Activated naive CD8-positive, alpha-beta T cell treated with anti-CD3 and anti-CD28 coated beads for 36 hours (primary cell): Measurements from ENCODE around the gene EFCC1. TPM values are rescaled to one million over a fixed set of nuclear protein-coding genes. Genes with fewer than 3 reads are reported as not detected.
A peak's percentile ranks its signal among the peaks of the same experiment; 100 is the strongest.
"Not testable (repeated sequence)": the region's sequence is repeated elsewhere in the genome, so short reads cannot be mapped to it uniquely, and the experiment has no call there.

ENCODE experiments used
- DNase-seq: peaks from one replicate; pipeline ENCODE4 v3.0.0; 2021
- H3K27ac Mint-ChIP-seq: one replicate; pipeline ENCODE4 v1.8.0; 2022; ENCODE audit warnings: mild to moderate bottlenecking, moderate library complexity, mixed read lengths
- H3K27me3 Mint-ChIP-seq: one replicate; pipeline ENCODE4 v1.8.0; 2022; ENCODE audit warnings: mild to moderate bottlenecking, mixed read lengths
- H3K36me3 Mint-ChIP-seq: one replicate; pipeline ENCODE4 v1.8.0; 2021; ENCODE audit warnings: mild to moderate bottlenecking, mixed read lengths
- H3K4me1 Mint-ChIP-seq: one replicate; pipeline ENCODE4 v1.8.0; 2021; ENCODE audit warnings: mixed read lengths
- H3K4me3 Mint-ChIP-seq: one replicate; pipeline ENCODE4 v1.8.0; 2022; ENCODE audit warnings: mild to moderate bottlenecking, moderate library complexity, mixed read lengths
- H3K9me3 Mint-ChIP-seq: one replicate; pipeline ENCODE4 v1.8.0; 2022; ENCODE audit warnings: mixed read lengths
- total RNA-seq, 2 experiments: library from RNA; stranded (reverse); gene quantifications; one replicate each; pipeline ENCODE4 v1.2.3, GENCODE V29; 2021

EFCC1 gene
- total RNA-seq, 2 experiments from 2014 or later, result 0.18 to 0.45 TPM

DNA sequence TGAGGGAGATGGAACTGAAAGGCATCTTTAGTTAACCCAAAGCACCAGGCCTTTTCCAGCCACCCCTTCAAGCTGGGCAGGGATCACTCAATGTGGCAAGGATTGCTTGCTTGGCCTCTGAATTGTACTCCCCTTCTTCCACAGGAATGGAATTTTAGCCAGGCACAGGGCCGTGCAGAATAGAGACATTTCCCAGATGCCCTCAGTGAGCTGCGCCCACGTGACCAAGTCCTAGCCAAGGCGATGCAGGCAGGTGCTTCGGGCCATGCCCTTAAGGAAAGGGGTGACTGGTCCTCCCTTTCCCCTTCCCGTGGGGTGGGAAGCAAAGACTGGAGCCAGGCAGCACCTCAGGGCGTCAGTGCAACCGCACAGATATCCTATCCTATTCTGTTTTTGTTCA is 77.4 kb downstream of the EFCC1 start:
- DNase-seq, result no peak
- Mint-ChIP-seq H3K36me3 (no peaks in the 10 kb centered on the region), H3K27me3 (no peaks in the 10 kb centered on the region), H3K4me1 (peaks cover 4% of the 10 kb centered on the region), H3K27ac (no peak overlapping the region), H3K4me3 (no peak overlapping the region), H3K9me3 (no peaks in the 10 kb centered on the region)

DNA sequence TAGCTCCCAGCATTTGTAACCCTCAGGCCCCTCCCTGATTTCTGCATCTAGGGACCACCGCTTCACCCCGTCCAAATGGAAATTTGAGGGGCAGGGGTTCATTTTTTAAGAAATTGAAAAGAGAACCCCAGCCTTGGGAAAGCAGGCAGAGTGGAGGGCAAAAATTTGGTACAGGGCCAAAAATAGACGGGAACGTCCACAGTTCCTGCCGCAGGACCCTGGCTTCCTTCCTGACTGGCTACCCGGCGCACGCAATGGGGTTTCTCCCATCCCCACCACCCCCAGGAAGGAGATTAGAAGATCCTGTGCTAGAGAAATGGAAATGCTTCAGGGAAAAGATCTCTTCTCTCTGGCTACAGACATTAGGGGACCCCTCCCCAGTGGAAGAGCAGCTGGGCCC is 80.4 kb downstream of the EFCC1 start:
- H3K36me3 Mint-ChIP-seq, result no peaks in the 10 kb centered on the region
- no peak for DNase-seq
- H3K4me1 Mint-ChIP-seq, result peaks cover 9% of the 10 kb centered on the region
- no peak overlapping the region for H3K4me3 Mint-ChIP-seq
- no peaks in the 10 kb centered on the region for H3K27me3 Mint-ChIP-seq
- no peaks in the 10 kb centered on the region for H3K9me3 Mint-ChIP-seq
- H3K27ac Mint-ChIP-seq, result no peak overlapping the region

DNA sequence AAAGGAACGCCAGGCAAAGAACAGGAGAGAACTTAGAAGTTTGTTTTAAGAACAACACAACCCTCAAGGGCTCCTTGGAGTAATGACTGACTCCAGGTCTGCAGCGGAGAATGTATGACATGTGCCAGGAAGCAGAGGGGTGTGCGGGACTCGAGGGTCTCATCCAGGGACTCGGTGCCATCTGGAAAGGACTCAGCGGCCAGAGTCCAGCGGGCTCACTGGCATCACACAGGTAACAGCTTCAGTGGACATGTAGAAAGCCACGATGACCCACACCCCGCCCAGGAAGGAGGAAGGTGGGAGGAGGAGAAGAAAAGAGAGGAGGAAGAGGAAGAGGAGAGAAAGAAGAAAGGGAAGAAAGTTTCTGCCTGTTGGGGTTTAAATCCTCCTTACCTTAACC is 80.9 kb downstream of the EFCC1 start:
- H3K9me3 Mint-ChIP-seq, result no peaks in the 10 kb centered on the region
- no peaks in the 10 kb centered on the region for H3K36me3 Mint-ChIP-seq
- no peak for DNase-seq
- no peak overlapping the region for H3K4me3 Mint-ChIP-seq
- peaks cover 9% of the 10 kb centered on the region for H3K4me1 Mint-ChIP-seq
- H3K27ac Mint-ChIP-seq, result no peak overlapping the region
- H3K27me3 Mint-ChIP-seq, result no peaks in the 10 kb centered on the region

DNA sequence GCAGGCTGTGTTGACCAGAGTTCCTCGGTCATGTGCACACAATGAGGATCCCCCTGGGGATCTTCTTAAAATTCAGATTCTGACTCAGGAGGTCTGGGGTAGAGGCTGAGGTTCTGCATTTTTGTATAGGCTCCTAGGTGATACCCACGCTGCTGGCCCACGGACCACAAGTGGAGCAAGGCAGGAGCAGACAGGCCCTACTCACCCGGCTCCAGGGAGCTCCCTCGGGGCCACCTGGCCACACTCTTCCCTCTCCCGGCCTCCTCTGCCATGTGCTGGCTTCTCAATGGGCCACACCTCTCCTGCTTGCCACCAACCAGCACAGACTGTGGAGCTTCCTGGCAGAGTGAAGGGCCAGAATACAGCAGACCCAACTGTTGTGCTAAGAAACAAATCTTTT is 83.4 kb downstream of the EFCC1 start:
- H3K4me3 Mint-ChIP-seq, result no peak overlapping the region
- no peak for DNase-seq
- H3K36me3 Mint-ChIP-seq, result no peaks in the 10 kb centered on the region
- H3K27me3 Mint-ChIP-seq, result no peaks in the 10 kb centered on the region
- H3K9me3 Mint-ChIP-seq, result no peaks in the 10 kb centered on the region
- H3K4me1 Mint-ChIP-seq, result peaks cover 9% of the 10 kb centered on the region
- no peak overlapping the region for H3K27ac Mint-ChIP-seq

DNA sequence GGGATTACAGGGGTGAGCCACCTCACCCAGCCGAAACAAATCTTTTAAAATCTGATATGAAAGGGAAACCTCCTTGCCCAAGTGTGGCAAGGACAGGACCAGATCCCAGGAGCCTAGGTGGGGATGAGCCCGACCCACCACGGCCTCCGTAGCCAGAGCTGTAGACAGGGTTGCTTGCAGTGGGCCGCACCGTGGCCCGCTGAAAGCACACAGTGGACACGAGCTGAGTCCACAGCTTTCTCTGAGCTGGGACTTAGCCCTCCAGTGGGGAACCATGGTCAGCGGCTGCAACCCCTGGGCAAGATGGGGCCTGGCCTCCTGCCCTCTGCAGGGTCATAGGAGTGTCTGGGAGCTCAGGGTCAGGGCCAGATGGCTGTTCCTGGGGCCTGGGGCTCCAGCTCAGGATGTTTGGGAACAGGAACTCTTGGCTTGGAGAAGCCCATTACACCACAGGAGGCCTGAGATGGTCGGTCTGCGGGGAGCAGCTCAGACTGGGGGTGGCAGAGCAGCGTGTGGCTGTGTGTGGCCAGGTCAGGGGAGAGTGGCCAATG is 84.1 kb downstream of the EFCC1 start:
- Mint-ChIP-seq H3K27me3 (no peaks in the 10 kb centered on the region), H3K9me3 (no peaks in the 10 kb centered on the region), H3K27ac (no peak overlapping the region), H3K4me3 (no peak overlapping the region), H3K4me1 (peaks cover 9% of the 10 kb centered on the region), H3K36me3 (no peaks in the 10 kb centered on the region)
- DNase-seq, result no peak

DNA sequence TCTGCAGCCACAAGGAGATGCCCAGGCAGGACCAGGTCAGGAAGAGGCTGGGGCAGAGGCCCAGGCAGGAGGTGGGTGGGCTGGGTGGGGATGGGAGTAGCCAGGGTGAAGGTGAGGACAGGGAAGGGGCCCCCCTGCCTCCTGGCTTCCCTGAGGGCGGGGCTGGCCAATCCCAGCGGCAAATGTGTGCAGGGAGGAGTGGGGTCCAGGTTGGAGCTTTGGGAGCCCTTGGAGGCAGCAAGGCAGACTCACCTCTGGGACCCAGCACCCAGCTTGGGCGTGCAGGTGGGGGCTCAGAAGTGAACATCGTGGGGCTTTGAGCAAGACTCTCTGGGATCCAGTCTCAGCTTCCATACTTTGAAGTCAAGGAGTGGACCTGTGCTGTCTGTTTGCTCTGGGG is 84.7 kb downstream of the EFCC1 start:
- DNase-seq, result no peak
- Mint-ChIP-seq H3K27ac (peak overlapping the region; percentile 31), H3K4me1 (peaks cover 9% of the 10 kb centered on the region), H3K36me3 (no peaks in the 10 kb centered on the region), H3K4me3 (no peak overlapping the region), H3K9me3 (no peaks in the 10 kb centered on the region), H3K27me3 (no peaks in the 10 kb centered on the region)

DNA sequence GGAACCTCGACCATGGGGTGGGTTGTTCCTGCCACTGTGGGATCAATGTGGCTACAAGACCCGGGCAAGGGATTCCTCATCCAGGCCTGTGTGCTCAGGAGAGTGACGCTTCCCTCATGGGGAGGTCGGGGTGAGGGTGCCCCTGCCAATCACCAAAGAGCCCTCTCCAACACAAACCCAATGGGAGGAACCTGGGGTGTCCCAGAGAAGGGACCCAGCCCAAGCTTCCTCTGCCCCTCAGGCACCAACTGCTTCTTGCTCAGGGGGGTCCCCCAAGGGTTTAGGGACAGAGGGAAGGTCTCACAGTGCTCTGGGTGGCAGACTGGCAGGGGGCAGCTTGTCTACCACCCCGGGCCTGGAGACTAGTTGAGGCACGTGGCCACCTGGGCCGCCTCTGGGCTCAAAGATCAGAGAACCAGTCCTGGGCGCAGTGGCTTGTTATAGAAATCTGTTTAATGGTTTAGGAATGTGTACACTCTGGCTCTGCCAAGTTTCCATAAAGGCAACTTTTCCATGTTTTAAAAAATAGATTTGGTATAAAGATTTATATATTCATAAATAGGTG is 86.1 kb downstream of the EFCC1 start:
- Mint-ChIP-seq H3K9me3 (no peaks in the 10 kb centered on the region), H3K4me3 (no peak overlapping the region), H3K4me1 (peaks cover 6% of the 10 kb centered on the region), H3K27ac (peak overlapping the region; percentile 45), H3K36me3 (no peaks in the 10 kb centered on the region), H3K27me3 (no peaks in the 10 kb centered on the region)
- DNase-seq, result no peak

DNA sequence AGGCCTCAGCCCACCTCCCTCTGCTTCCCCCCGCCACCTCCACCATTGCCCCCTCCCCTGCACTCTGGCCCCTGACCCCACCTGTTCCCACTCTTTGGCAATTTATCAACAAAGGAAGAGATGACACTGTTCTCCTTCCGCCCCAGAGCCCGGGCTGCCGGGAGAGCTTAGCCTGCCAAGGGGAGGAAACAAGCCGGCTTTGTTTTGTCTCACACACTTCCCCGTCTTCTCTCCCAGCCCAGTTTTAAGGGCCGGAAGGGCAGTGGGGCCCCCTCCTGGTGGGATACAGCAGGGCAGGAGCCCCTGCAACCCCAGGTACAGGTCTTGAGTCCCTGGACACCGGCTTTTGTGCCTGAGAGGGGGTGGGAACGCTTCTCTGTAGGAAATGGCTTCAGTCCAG is 86.8 kb downstream of the EFCC1 start:
- not testable (repeated sequence) for H3K27ac Mint-ChIP-seq, H3K4me1 Mint-ChIP-seq, H3K36me3 Mint-ChIP-seq, H3K4me3 Mint-ChIP-seq, H3K27me3 Mint-ChIP-seq, H3K9me3 Mint-ChIP-seq
- peak; percentile 24 for DNase-seq

DNA sequence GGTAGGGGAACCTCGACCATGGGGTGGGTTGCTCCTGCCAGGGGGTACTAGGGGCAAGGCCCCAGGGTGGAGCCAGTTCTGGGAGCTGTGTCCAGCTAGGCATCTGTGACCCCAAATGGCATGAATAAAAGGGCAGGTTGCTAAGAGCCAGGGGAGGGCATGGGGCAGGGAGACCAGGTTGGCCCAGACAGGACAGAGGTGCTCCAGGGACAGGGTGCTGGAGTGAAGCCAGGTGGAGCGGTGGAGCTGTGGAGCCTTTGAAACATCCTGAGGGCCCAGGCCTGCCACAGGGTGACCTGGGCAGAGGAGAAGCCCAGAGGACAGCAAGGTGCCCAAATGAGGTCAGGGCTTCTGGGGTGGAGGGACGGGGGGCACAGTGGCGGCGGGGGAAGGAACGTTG is 87.2 kb downstream of the EFCC1 start:
- H3K4me3 Mint-ChIP-seq, H3K27me3 Mint-ChIP-seq, DNase-seq, H3K9me3 Mint-ChIP-seq, H3K4me1 Mint-ChIP-seq, H3K36me3 Mint-ChIP-seq, H3K27ac Mint-ChIP-seq: not testable (repeated sequence)

Other genes with a start within 250 kb of the EFCC1 start
- 10 to 100 TPM; 47.5 to 47.6 TPM for gene ACAD9, start 121.7 kb upstream of the EFCC1 start, total RNA-seq
- under 1 TPM; 0.40 to 0.56 TPM for gene CFAP92, start 7.2 kb upstream of the EFCC1 start, total RNA-seq
- not detected for gene GP9, start 59.5 kb downstream of the EFCC1 start, total RNA-seq
- gene RAB43, start 120.5 kb downstream of the EFCC1 start, total RNA-seq, result 10 to 100 TPM; 36.9 to 38.8 TPM
- gene ISY1, start 159.8 kb downstream of the EFCC1 start, total RNA-seq, result 10 to 100 TPM; 77.7 to 80.1 TPM
- 100 to 1,000 TPM; 483 to 487 TPM for gene CNBP, start 182.6 kb downstream of the EFCC1 start, total RNA-seq
- 100 to 1,000 TPM; 128 to 132 TPM for gene COPG1, start 248.3 kb downstream of the EFCC1 start, total RNA-seq